ENCODE data around the gene C3orf22. TPM values are rescaled to one million over a fixed set of nuclear protein-coding genes. Genes with fewer than 3 reads are reported as not detected.
"Not testable (repeated sequence)": the region's sequence is repeated elsewhere in the genome, so short reads cannot be mapped to it uniquely, and the experiment has no call there.

C3orf22 gene
- not detected for total RNA-seq
- long read RNA-seq: 0 reads

GRCh38 chr3:126558336-126559071 lies at the start of gene C3orf22:
Gene C3orf22 (minus strand): TSS chr3:126558932. CDS start chr3:126553390, 5,542 bp downstream.
- intact Hi-C loops (cut with micrococcal nuclease): no loop called here
- ATAC-seq: no peak
- no peak for DNase-seq

- intact Hi-C loops (cut with micrococcal nuclease): no loop called here
- DNase-seq (no peak), ATAC-seq (peak; percentile 59)
Observed at GRCh38 chr3:126607214-126607908, 48.6 kb upstream of the C3orf22 start.

GRCh38 chr3:126606001-126606400 lies 47.3 kb upstream of the C3orf22 start:
- intact Hi-C loops (cut with micrococcal nuclease): no loop called here
- DNase-seq: no peak
- no peak for ATAC-seq

GRCh38 chr3:126604691-126605090 lies 46.0 kb upstream of the C3orf22 start:
- intact Hi-C loops (cut with micrococcal nuclease): no loop called here
- ATAC-seq: no peak
- no peak for DNase-seq

GRCh38 chr3:126599101-126599500 lies 40.4 kb upstream of the C3orf22 start:
- no peak for ATAC-seq
- intact Hi-C loops (cut with micrococcal nuclease): no loop called here
- no peak for DNase-seq

GRCh38 chr3:126595479-126595878 lies 36.7 kb upstream of the C3orf22 start:
- DNase-seq; ATAC-seq; intact Hi-C loops (cut with micrococcal nuclease): not testable (repeated sequence)

- ATAC-seq; intact Hi-C loops (cut with micrococcal nuclease): not testable (repeated sequence)
Observed at GRCh38 chr3:126591515-126591914, 32.8 kb upstream of the C3orf22 start.

GRCh38 chr3:126582311-126582710 lies 23.6 kb upstream of the C3orf22 start:
- ATAC-seq (no peak), DNase-seq (no peak)
- intact Hi-C loops (cut with micrococcal nuclease): no loop called here

More at GRCh38 chr3:126591515-126591914, 32.8 kb upstream of the C3orf22 start:
- not testable (repeated sequence) for DNase-seq

- ATAC-seq: no peak
- intact Hi-C loops (cut with micrococcal nuclease): no loop called here
- no peak for DNase-seq
Observed at GRCh38 chr3:126581569-126581968, 22.8 kb upstream of the C3orf22 start.

GRCh38 chr3:126580746-126581145 lies 22.0 kb upstream of the C3orf22 start:
- intact Hi-C loops (cut with micrococcal nuclease): no loop called here
- DNase-seq: no peak

GRCh38 chr3:126578702-126579101 lies 20.0 kb upstream of the C3orf22 start:
- intact Hi-C loops (cut with micrococcal nuclease): no loop called here
- no peak for ATAC-seq

More at GRCh38 chr3:126580746-126581145, 22.0 kb upstream of the C3orf22 start:
- ATAC-seq: no peak

GRCh38 chr3:126577261-126577660 lies 18.5 kb upstream of the C3orf22 start:
- no peak for DNase-seq
- ATAC-seq: no peak

More at GRCh38 chr3:126578702-126579101, 20.0 kb upstream of the C3orf22 start:
- no peak for DNase-seq

GRCh38 chr3:126573492-126574117 lies 14.9 kb upstream of the C3orf22 start:
- intact Hi-C loops (cut with micrococcal nuclease): no loop called here
- DNase-seq (no peak), ATAC-seq (peak; percentile 40)

More at GRCh38 chr3:126577261-126577660, 18.5 kb upstream of the C3orf22 start:
- intact Hi-C loops (cut with micrococcal nuclease): no loop called here

GRCh38 chr3:126571078-126571477 lies 12.3 kb upstream of the C3orf22 start:
- DNase-seq (no peak), ATAC-seq (no peak)
- intact Hi-C loops (cut with micrococcal nuclease): no loop called here

GRCh38 chr3:126570103-126570541 lies 11.4 kb upstream of the C3orf22 start:
- DNase-seq (no peak), ATAC-seq (no peak)
- intact Hi-C loops (cut with micrococcal nuclease): no loop called here

- no peak for DNase-seq
- intact Hi-C loops (cut with micrococcal nuclease): no loop called here
- ATAC-seq: no peak
Observed at GRCh38 chr3:126569390-126569975, 10.8 kb upstream of the C3orf22 start.

GRCh38 chr3:126568776-126569342 lies 10.1 kb upstream of the C3orf22 start:
- intact Hi-C loops (cut with micrococcal nuclease): no loop called here

GRCh38 chr3:126567696-126568438 lies 9.1 kb upstream of the C3orf22 start:
- DNase-seq (no peak), ATAC-seq (peak; percentile 85)
- intact Hi-C loops (cut with micrococcal nuclease): no loop called here

More at GRCh38 chr3:126568776-126569342, 10.1 kb upstream of the C3orf22 start:
- no peak for DNase-seq
- ATAC-seq: no peak

All from left ventricle myocardium superior (tissue), 1 donor.